Neural progenitor cell (in vitro differentiated cells): ENCODE data around the gene KRTAP10-3.

Source experiments
- EZH2 ChIP-seq: fragments of 200-600 bp; sonication (generic); IDR thresholded peaks from 2 replicates; pipeline ENCODE4 v1.6.1; 2017; ENCODE audit warnings: antibody characterized with exemption, mild to moderate bottlenecking, moderate library complexity
- EZH2phosphoT487 ChIP-seq: fragments of 200-600 bp; sonication (generic); IDR thresholded peaks from 2 replicates; pipeline ENCODE4 v1.6.1; 2017; ENCODE audit warnings: antibody characterized with exemption
- TF ChIP-seq, protein P1 (sequence below): fragments of 200-600 bp; sonication (generic); IDR thresholded peaks from 2 replicates; pipeline ENCODE4 v1.5.1; 2017; ENCODE audit warnings: antibody characterized with exemption, mild to moderate bottlenecking

DNA sequence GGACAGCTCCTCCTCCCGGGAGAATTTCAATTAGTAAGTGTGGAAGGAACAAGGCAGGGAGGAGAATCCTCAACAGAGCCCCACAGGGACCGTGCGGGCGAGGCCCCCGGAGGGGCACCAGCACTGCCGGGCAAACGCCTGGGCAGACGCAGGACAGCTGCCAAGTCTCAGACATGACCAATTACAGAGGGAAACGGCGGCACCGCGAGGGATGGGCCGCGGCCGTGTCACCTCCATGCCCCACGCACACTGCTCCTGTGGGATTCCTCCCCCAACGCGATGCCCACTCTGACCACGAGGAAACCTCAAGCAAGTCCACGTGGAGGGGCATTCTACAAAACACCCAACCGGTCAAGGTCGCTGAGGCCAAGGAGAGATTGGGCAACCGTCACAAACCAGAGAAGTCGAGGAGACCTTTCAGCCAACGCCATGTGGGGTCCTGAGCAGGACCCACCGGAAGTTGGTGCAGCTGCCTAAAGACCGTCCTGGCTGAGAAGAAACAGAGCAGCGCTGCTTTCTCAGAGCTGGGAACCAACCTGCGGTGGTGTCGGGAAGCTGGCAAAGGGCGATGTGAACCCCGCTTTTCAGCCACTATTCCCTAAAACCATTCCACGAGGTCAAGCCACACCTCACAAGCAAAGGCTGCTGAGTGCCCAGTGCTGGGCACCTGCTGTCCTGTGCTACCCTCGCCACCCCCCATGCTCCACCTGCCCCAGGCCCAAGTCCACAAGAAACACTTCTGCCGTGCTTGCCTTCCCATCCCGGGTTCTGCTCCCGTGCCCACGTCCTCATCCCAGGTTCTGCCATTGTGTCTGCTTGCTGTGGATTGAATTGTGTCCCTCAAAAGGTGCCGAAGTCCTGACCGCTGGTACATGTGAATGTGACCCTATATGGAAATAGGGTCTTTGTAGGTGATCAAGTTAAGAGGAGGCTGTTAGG is 13.5 kb upstream of the KRTAP10-3 start:
- TF ChIP-seq, protein P1, sequence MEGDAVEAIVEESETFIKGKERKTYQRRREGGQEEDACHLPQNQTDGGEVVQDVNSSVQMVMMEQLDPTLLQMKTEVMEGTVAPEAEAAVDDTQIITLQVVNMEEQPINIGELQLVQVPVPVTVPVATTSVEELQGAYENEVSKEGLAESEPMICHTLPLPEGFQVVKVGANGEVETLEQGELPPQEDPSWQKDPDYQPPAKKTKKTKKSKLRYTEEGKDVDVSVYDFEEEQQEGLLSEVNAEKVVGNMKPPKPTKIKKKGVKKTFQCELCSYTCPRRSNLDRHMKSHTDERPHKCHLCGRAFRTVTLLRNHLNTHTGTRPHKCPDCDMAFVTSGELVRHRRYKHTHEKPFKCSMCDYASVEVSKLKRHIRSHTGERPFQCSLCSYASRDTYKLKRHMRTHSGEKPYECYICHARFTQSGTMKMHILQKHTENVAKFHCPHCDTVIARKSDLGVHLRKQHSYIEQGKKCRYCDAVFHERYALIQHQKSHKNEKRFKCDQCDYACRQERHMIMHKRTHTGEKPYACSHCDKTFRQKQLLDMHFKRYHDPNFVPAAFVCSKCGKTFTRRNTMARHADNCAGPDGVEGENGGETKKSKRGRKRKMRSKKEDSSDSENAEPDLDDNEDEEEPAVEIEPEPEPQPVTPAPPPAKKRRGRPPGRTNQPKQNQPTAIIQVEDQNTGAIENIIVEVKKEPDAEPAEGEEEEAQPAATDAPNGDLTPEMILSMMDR, result no peak
- TF ChIP-seq EZH2, result no peak
- TF ChIP-seq EZH2phosphoT487, result no peak
